Stimulated activated naive CD8-positive, alpha-beta T cell treated with anti-CD3 and anti-CD28 coated beads, Interleukin-15, amount 100 ng/mL, for 72 hours (primary cell): Measurements from ENCODE around the gene RELN.

Source experiments
- ATAC-seq: fragments of 150-1000 bp; cut with Tn5 transposase; 2 replicates; pipeline ENCODE4 v1.10.0; 2021; ENCODE audit warnings: mild to moderate bottlenecking, moderate library complexity
- DNase-seq, 2 donors: peaks; one replicate each; pipeline ENCODE4 v3.0.0; 2021 to 2022
- H3K27ac Mint-ChIP-seq, 2 donors: one replicate each; pipeline ENCODE4 v1.8.0; 2022; ENCODE audit warnings: mild to moderate bottlenecking in 2 of 2, mixed read lengths in 2 of 2, moderate library complexity in 2 of 2
- H3K27me3 Mint-ChIP-seq: one replicate; pipeline ENCODE4 v1.8.0; 2022; ENCODE audit warnings: mixed read lengths
- H3K4me1 Mint-ChIP-seq: one replicate; pipeline ENCODE4 v1.8.0; 2022; ENCODE audit warnings: mild to moderate bottlenecking, mixed read lengths
- H3K4me3 Mint-ChIP-seq, 2 donors: one replicate each; pipeline ENCODE4 v1.8.0; 2022; ENCODE audit warnings: mild to moderate bottlenecking in 2 of 2, mixed read lengths in 2 of 2, moderate library complexity in 1 of 2
- H3K9me3 Mint-ChIP-seq, 2 donors: one replicate each; pipeline ENCODE4 v1.8.0; 2022; ENCODE audit warnings: mixed read lengths in 2 of 2

The RELN gene

DNA sequence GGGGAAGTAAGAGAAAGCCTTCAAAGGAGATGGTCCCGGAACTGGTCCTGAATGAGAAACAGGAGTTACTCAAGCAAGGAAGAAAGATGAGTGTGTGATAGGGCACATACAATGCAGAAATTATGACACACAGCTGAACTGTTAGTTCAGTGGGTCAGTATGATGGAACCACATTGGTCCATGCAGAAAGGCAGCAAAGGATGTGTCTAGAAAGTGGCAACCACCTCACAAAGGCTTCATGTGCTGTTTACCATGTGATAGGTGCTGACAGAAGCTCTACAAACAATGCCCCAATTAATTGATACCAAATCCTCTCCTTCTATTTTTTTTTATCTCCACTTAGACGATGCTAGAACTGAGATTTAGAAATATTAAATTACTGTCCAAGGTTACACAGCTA lies 258.3 kb downstream of the RELN start:
- Mint-ChIP-seq H3K27me3 (no peaks in the 10 kb centered on the region), H3K9me3 (no peaks in the 10 kb centered on the region), H3K4me3 (no peak overlapping the region), H3K27ac (no peak overlapping the region), H3K4me1 (no peaks in the 10 kb centered on the region)
- ATAC-seq: no peak
- no peak for DNase-seq

DNA sequence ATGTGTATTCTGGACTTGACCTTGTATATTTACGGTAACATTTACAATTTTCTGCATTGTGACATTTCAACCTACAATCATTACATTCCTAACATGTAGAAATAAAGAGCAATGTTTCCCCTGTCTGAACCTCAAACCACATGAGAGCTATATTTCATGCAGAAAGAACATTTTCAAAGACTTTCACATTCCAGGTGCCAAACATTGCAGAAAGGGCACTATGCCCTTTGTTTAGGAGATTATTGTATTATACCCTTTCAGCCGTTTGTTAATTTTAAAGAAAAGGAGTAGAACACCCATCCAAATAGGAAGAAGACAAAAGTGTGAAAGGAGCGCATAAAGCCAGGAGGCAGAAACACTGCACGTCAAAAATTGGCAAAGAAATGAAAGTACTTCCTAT lies 260.4 kb downstream of the RELN start:
- Mint-ChIP-seq H3K27me3 (no peaks in the 10 kb centered on the region), H3K27ac (no peak overlapping the region), H3K4me3 (no peak overlapping the region), H3K4me1 (no peaks in the 10 kb centered on the region), H3K9me3 (no peaks in the 10 kb centered on the region)
- DNase-seq: no peak
- ATAC-seq: no peak

DNA sequence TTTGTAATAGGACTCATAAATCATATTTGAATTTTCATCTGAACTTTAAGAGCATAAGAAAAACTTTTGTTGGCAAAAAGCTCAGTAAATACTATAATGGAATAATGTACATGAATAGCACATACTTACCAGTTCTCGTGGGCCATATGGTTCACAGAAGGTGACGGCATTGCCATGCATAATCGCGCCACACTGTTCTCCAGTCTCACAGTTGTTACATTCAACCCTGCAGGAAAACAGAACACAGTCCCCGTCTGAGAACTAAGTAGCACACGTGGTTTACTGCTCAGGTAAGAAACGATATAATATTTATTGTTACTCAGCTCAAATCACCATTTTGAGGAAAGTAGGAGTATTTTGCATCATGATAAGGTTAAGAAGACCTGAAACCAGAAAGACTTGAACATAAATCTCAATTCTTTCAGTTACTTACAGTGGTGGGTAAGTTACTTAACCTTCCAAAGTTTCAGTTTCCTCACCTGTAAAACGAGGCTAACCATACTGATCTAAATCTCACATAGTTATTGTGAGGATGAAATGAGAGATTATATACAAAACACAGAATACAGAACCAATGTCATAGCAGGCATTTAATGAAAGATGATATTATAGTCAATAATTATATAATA lies 261.4 kb downstream of the RELN start:
- Mint-ChIP-seq H3K4me3 (no peak overlapping the region), H3K9me3 (no peaks in the 10 kb centered on the region), H3K27ac (no peak overlapping the region), H3K4me1 (no peaks in the 10 kb centered on the region), H3K27me3 (peaks cover 4% of the 10 kb centered on the region)
- ATAC-seq: no peak
- no peak for DNase-seq

DNA sequence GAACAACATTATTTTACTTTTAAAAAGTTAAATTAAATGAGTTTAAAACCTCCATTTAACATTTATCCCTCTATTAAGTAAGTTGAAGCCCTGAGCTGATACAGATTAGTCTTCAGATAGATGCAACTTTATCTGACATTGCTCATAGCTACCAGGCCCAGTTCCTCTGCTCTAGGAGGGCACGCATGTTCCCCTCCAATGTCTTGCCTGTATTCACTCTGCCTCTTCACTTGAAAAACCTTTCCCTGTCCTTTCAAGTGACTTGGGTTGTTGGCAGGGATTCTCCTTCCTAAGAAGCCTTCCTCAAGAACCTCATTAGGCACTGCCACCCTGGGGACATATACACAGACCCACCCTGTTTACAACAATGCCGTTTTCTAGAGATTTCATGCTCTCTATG lies 270.4 kb downstream of the RELN start:
- no peaks in the 10 kb centered on the region for H3K9me3 Mint-ChIP-seq
- H3K27me3 Mint-ChIP-seq: peaks cover 20% of the 10 kb centered on the region
- no peak overlapping the region for H3K27ac Mint-ChIP-seq
- no peak overlapping the region for H3K4me3 Mint-ChIP-seq
- no peaks in the 10 kb centered on the region for H3K4me1 Mint-ChIP-seq
- ATAC-seq: no peak
- DNase-seq: no peak

DNA sequence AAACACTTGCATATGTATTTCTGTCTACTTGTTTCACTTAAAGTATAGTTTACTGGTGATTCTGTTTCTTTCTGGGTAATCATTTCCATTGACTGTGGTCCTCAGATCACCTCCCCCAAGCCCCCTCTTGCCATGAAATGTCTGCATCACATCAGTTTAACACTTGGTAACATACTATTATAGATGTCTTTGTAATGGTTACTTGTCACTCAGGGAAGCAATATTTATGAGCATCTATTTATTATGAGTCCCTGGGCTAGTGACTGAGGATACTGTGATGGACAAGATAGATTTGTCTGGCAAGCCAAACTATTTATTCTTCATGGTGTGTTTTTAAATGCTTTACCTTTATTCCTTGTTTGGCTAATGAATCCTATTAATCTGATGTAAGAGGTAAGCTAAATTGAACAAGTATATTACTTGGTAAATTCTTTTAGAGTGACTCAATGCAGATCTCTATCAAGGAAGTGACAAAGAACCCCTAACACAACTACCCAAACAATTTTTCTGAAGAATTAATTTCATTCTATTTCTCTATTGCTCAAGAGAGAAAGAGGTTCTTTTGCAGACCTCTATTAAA lies 270.9 kb downstream of the RELN start:
- no peaks in the 10 kb centered on the region for H3K4me1 Mint-ChIP-seq
- H3K27ac Mint-ChIP-seq: no peak overlapping the region
- peaks cover 20% of the 10 kb centered on the region for H3K27me3 Mint-ChIP-seq
- ATAC-seq (no peak), DNase-seq (no peak)
- H3K4me3 Mint-ChIP-seq: no peak overlapping the region
- no peaks in the 10 kb centered on the region for H3K9me3 Mint-ChIP-seq

DNA sequence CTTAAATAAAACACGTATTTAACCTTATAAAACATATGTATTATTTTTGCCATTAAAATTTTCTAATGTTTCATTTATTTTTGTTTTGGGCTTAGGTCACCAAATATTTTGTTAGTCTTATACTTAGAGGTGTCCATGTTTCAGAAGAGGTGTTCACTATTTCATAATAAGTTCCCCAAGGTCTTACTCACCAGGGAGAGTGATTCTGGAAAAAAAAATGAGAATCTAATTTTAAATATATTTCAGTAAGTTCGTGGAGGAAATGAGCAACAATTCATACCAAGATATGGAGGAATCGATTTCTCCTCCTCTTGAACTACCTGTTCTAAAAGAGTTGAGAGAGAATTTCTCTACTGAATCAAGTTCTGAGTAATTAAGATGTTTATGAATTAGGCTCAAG lies 271.9 kb downstream of the RELN start:
- ATAC-seq (no peak), DNase-seq (no peak)
- no peak overlapping the region for H3K4me3 Mint-ChIP-seq
- H3K9me3 Mint-ChIP-seq: no peaks in the 10 kb centered on the region
- H3K4me1 Mint-ChIP-seq: no peaks in the 10 kb centered on the region
- peaks cover 14% of the 10 kb centered on the region for H3K27me3 Mint-ChIP-seq
- no peak overlapping the region for H3K27ac Mint-ChIP-seq

DNA sequence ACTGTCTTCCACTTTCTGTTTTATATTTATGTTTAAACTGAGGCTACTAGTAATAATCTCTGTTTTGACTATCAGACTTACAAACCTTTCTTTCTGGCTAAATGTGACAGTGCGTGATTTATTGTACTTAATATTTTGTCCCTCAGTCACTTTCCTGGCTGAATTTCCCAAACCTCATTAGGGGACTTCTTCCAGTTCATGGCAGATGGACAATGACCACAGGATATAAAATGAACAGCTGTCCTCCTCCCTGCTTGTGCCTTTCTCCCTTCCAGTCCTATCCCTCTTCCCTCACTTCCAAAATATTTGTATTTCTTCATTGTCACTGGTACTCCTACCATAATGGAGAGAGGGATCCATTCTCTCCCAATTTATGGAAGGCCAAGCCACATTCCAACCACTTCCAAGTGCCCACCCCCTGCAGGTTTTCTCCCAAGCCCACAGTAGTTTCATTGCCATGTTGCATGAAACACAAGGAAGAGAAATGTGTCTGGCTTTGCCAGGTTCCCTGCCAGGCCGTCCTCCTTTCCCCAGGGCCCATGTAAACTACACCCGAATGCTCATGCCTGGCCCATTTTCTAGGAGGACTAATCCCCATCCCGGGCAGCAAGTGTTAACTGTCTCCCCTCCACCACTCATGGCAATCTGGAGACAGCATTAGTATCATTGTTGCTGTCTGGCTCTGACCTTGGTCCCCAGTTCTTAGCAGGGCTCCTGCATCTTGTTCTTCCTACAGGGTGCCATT lies 273.9 kb downstream of the RELN start:
- no peak overlapping the region for H3K27ac Mint-ChIP-seq
- no peaks in the 10 kb centered on the region for H3K9me3 Mint-ChIP-seq
- DNase-seq (no peak), ATAC-seq (no peak)
- no peaks in the 10 kb centered on the region for H3K4me1 Mint-ChIP-seq
- no peak overlapping the region for H3K4me3 Mint-ChIP-seq
- H3K27me3 Mint-ChIP-seq: peaks cover 14% of the 10 kb centered on the region

DNA sequence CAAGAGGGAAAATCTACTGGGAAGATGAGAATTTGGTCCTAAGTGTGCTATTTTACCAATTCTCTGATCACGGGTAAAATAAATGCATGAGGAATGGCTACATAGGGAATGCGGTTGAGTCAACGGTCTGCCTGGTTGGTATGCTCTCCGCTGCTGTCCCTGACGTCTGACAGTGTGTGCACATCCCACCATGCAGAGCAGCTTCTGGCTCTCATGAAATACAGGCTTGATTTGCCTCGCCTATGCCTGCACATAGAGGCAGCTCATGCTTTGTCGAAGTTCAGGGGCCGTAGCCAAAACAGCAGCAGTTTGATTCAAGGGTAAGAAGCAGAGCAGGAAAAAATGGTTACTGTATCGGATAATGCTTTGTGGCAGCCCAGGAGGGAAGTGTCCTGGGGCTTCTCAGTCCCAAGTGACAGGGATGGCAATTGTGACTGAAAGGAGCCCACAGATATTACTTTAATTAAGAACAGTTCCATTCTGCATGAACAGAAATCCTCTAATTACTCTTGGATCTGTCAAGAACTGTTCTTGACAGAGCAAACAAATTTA lies 275.0 kb downstream of the RELN start:
- no peak overlapping the region for H3K4me3 Mint-ChIP-seq
- H3K9me3 Mint-ChIP-seq: no peaks in the 10 kb centered on the region
- no peaks in the 10 kb centered on the region for H3K4me1 Mint-ChIP-seq
- ATAC-seq (no peak), DNase-seq (no peak)
- H3K27ac Mint-ChIP-seq: no peak overlapping the region
- H3K27me3 Mint-ChIP-seq: peaks cover 14% of the 10 kb centered on the region

DNA sequence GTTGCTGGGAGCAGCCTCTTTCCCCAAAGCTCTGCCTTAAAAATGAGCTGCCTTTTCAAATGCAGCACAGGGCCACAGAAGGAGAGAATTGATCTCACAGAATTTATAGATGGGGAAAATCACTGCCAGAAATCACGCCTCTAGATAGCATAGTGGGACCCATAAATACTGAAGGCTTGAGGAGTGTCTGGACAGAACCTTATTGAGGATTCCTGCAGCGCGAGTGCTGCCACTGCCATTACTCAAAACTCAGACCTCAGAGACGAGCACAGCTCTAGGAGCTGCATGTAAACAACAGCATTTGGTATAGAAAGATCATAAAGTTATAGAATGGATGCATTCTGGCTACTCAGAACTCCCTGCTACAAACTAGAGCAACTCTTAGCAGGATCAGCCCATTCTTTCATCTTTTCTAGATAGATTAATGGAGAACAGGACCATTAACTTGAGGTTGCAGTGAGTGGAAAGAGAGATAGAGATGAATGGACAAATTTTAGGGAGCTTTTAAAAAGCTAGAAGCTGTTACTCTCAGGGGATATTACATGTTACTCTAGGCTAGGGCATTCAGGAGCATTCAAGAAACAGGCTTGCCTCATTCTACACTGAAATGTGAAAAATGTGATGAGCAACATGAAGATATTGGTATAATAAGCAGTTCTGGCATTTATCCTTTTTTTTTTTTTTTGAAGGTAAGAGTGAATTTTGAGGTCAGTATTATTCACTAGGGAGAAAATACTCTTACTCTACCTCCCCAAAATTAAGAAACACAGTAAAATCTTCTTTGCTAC lies 276.3 kb downstream of the RELN start:
- Mint-ChIP-seq H3K9me3 (no peaks in the 10 kb centered on the region), H3K27me3 (peaks cover 14% of the 10 kb centered on the region), H3K27ac (no peak overlapping the region), H3K4me1 (no peaks in the 10 kb centered on the region), H3K4me3 (no peak overlapping the region)
- ATAC-seq (no peak), DNase-seq (no peak)

DNA sequence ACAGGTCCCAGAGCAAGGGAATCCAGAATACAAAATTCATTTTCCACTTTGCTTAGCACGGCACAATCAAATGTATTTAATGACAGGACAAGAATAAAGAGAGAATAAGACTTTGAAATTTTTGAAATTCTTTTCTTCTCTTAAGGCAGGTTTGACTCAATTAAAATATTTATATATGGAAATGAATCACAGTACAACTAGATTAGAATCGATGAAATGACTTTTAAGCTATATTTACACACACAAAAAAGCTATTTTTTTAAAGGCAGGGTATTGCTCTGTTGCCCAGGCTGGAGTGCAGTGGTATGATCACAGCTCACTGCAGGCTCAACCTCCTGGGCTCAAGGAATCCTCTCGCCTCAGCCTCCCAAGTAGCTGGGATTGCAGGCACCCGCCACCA lies 278.0 kb downstream of the RELN start:
- no peaks in the 10 kb centered on the region for H3K9me3 Mint-ChIP-seq
- no peak overlapping the region for H3K4me3 Mint-ChIP-seq
- no peak for DNase-seq
- ATAC-seq: no peak
- H3K4me1 Mint-ChIP-seq: no peaks in the 10 kb centered on the region
- H3K27ac Mint-ChIP-seq: no peak overlapping the region
- peaks cover 12% of the 10 kb centered on the region for H3K27me3 Mint-ChIP-seq

DNA sequence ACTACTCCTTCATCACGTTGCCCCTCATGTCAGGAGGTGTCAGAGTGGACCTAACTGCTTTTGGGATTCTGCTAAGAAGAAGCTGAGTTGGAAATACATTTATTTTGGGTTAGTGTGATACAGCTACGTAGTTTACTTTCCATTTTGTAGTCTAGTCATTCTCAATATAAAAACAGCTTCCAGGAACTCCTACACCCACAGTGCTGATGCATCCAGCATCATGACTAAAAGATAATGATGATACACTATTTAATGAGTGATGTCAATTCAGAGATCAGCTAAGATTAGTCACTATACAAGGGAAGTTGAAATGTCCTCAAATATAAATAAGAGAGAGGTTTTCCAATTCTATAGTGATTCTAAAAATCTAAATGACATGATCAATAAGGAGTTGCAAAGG lies 279.2 kb downstream of the RELN start:
- Mint-ChIP-seq H3K9me3 (no peaks in the 10 kb centered on the region), H3K27ac (no peak overlapping the region), H3K4me1 (no peaks in the 10 kb centered on the region), H3K27me3 (peaks cover under 1% of the 10 kb centered on the region), H3K4me3 (no peak overlapping the region)
- ATAC-seq (no peak), DNase-seq (no peak)

DNA sequence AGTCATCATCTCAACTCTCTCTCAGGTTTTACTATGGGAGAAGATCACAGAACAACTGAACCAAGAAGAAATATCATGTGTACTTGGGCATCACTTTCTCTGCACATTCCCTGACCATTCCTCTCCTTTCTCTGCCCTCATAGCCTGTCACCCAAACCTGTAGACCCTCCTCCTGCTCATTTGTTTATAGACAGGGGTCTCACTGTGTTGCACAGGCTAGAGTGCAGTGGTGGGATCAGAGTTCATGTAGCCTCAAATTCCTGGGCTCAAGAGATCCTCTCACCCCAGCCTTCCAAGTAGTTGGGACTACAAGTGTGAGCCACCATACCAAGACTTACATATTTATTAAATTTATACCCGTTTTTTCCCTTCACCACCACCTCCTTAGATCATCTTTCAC lies 282.7 kb downstream of the RELN start:
- Mint-ChIP-seq H3K4me3 (no peak overlapping the region), H3K27me3 (no peaks in the 10 kb centered on the region), H3K4me1 (no peaks in the 10 kb centered on the region), H3K9me3 (no peaks in the 10 kb centered on the region), H3K27ac (no peak overlapping the region)
- no peak for ATAC-seq
- no peak for DNase-seq

DNA sequence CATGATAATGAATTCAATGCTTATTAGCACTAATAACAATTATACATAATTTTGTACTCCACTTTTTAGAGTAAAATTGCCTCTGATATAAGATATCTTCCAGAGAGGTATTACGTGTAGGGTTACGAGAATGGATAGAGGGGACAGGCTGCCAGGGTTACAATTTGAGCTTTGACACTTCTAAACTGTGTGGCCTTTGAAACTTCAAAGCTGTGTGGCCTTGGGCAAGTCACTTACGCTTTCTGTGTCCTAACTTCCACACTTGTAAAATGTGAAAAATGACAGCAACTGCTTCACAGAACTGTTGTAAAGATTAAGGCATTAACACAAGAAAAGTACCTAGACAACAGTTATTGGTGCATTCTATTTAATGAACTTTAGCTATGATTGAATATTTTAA lies 283.9 kb downstream of the RELN start:
- ATAC-seq (no peak), DNase-seq (no peak)
- Mint-ChIP-seq H3K27ac (no peak overlapping the region), H3K9me3 (no peaks in the 10 kb centered on the region), H3K4me3 (no peak overlapping the region), H3K4me1 (no peaks in the 10 kb centered on the region), H3K27me3 (no peaks in the 10 kb centered on the region)

DNA sequence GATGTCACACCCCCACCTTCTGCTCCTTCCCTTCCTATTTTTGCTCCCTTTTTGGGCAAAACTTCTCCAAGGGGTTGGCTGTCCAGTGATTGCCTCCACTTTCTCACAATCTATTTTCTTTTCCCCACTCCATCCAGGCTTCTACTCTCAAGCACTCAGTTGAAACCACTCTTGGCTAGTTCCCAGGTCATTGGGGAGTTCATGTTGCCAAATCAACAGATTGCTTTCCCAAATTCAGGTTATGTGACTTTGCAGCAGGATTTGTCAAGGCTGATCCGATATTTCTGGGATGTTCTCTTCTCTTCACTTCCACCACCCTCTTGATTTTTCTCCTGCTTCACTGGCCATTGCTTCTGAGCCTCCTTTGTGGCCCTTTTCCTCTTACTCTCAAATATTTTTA lies 284.8 kb downstream of the RELN start:
- no peak for ATAC-seq
- H3K27ac Mint-ChIP-seq: no peak overlapping the region
- no peaks in the 10 kb centered on the region for H3K4me1 Mint-ChIP-seq
- H3K4me3 Mint-ChIP-seq: no peak overlapping the region
- DNase-seq: no peak
- no peaks in the 10 kb centered on the region for H3K27me3 Mint-ChIP-seq
- H3K9me3 Mint-ChIP-seq: no peaks in the 10 kb centered on the region

DNA sequence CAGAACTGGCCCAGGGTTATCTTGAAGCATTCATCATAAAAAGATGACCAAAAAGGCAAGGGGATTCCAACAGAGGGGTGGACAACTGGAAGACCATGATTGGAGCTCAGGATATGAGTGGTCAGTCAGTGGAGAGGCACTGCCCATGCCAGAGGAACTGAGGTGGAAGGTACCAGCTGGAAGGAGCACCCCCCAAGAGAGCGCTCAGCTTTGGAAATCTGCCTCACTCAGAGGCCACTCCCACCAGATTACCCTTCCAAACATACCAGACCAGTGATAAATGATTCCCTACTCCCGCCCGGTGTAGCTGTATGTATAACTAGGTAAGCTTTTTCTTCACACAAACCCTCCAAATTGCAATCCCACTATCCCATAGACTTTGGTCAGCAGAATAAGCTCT lies 286.5 kb downstream of the RELN start:
- DNase-seq (no peak), ATAC-seq (no peak)
- no peak overlapping the region for H3K4me3 Mint-ChIP-seq
- H3K27ac Mint-ChIP-seq: no peak overlapping the region
- no peaks in the 10 kb centered on the region for H3K27me3 Mint-ChIP-seq
- no peaks in the 10 kb centered on the region for H3K4me1 Mint-ChIP-seq
- no peaks in the 10 kb centered on the region for H3K9me3 Mint-ChIP-seq

DNA sequence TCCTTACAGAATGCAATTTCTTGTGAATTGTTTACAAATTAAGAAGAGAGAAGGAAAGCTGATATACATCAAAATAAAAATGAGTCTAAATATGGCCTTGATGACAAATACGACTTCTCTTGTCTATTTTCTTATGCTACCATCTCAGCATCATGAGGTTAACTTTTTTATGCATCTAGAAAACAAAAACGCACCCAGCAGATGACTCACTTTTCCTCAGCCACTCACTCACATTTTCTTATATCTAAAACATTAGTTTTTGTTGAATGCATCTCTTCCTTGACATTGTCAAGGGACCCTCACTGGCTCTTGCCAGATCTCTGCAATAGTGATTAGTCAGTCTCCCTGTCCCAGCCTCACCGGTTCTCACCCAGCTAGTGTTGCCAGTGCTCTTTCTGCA lies 287.0 kb downstream of the RELN start:
- DNase-seq: no peak

More for the DNA sequence above, 287.0 kb downstream of the RELN start:
- no peak overlapping the region for H3K27ac Mint-ChIP-seq
- H3K9me3 Mint-ChIP-seq: no peaks in the 10 kb centered on the region
- H3K4me1 Mint-ChIP-seq: no peaks in the 10 kb centered on the region
- no peak for ATAC-seq
- H3K27me3 Mint-ChIP-seq: no peaks in the 10 kb centered on the region
- H3K4me3 Mint-ChIP-seq: no peak overlapping the region
